GM12865 (cell line): ENCODE results near the gene NPPC.

Source experiments
- DNase-seq: peaks from one replicate; pipeline ENCODE4 v3.0.0; 2010; ENCODE audit warnings: low read depth
- H3K4me3 ChIP-seq: 2 replicates; pipeline ENCODE4 v1.5.1; 2011; ENCODE audit warnings: mild to moderate bottlenecking, low read depth, low read length, control low read depth
- CTCF ChIP-seq: IDR thresholded peaks from 2 replicates; pipeline ENCODE4 v1.5.1; 2011; ENCODE audit warnings: low read length, control low read depth, low read depth, inconsistent platforms; ENCODE audit not compliant: insufficient read depth; ENCODE audit errors: missing control alignments

The NPPC gene

GRCh38 chr2:231942180-231942579, 16.0 kb upstream of the NPPC start:
- H3K4me3 ChIP-seq = no peak overlapping the region
- DNase-seq = no peak
- no peak for TF ChIP-seq CTCF

GRCh38 chr2:231941673-231942072, 15.5 kb upstream of the NPPC start:
- no peak for DNase-seq
- H3K4me3 ChIP-seq = no peak overlapping the region
- TF ChIP-seq CTCF = no peak

GRCh38 chr2:231940795-231941194, 14.6 kb upstream of the NPPC start:
- DNase-seq = no peak
- TF ChIP-seq CTCF = no peak
- no peak overlapping the region for H3K4me3 ChIP-seq

- no peak overlapping the region for H3K4me3 ChIP-seq
- no peak for TF ChIP-seq CTCF
- no peak for DNase-seq
Observed at GRCh38 chr2:231939022-231939421, 12.8 kb upstream of the NPPC start.

- H3K4me3 ChIP-seq = no peak overlapping the region
- no peak for DNase-seq
- no peak for TF ChIP-seq CTCF
Observed at GRCh38 chr2:231937057-231937456, 10.9 kb upstream of the NPPC start.

- no peak overlapping the region for H3K4me3 ChIP-seq
- DNase-seq = no peak
- TF ChIP-seq CTCF = no peak
Observed at GRCh38 chr2:231936491-231936890, 10.3 kb upstream of the NPPC start.

GRCh38 chr2:231935815-231936214, 9.6 kb upstream of the NPPC start:
- no peak overlapping the region for H3K4me3 ChIP-seq
- DNase-seq = no peak
- no peak for TF ChIP-seq CTCF
